Kidney epithelial cell (primary cell): ENCODE results near the gene FOXK1. TPM values are rescaled to one million over a fixed set of nuclear protein-coding genes. Genes with fewer than 3 reads are reported as not detected.

Experiments
- DNase-seq: peaks from one replicate; pipeline ENCODE4 v3.0.0-alpha.2; 2010; ENCODE audit warnings: low read depth
- H3K27me3 ChIP-seq: 2 replicates; pipeline ENCODE4 v1.6.0; 2011; ENCODE audit warnings: low read length; ENCODE audit not compliant: control insufficient read depth, insufficient read depth
- H3K36me3 ChIP-seq: 2 replicates; pipeline ENCODE4 v1.5.1; 2011; ENCODE audit warnings: low read length; ENCODE audit not compliant: control insufficient read depth, insufficient read depth
- H3K4me3 ChIP-seq: 2 replicates; pipeline ENCODE4 v1.5.1; 2011; ENCODE audit warnings: low read depth, mild to moderate bottlenecking, control low read depth, low read length
- CTCF ChIP-seq: IDR thresholded peaks from 2 replicates; pipeline ENCODE4 v1.5.1; 2011; ENCODE audit warnings: mild to moderate bottlenecking, moderate library complexity, low read length, control low read depth, inconsistent platforms; ENCODE audit not compliant: insufficient read depth, poor library complexity, severe bottlenecking
- total RNA-seq: library from RNA; depleted of rRNA; stranded (reverse); fragments of >200 nt; gene quantifications from 2 replicates; pipeline ENCODE4 v1.2.3, GENCODE V29; 2015

The FOXK1 gene
- total RNA-seq, 1 donor from 2014 or later = 48.2 TPM

GRCh38 chr7:4729266-4729665, 47.2 kb downstream of the FOXK1 start:
- no peak for TF ChIP-seq CTCF
- DNase-seq = no peak
- no peaks in the 10 kb centered on the region for H3K27me3 ChIP-seq
- H3K36me3 ChIP-seq = no peaks in the 10 kb centered on the region
- no peak overlapping the region for H3K4me3 ChIP-seq

GRCh38 chr7:4730276-4730675, 48.2 kb downstream of the FOXK1 start:
- TF ChIP-seq CTCF = no peak
- H3K36me3 ChIP-seq = no peaks in the 10 kb centered on the region
- H3K4me3 ChIP-seq = no peak overlapping the region
- DNase-seq = no peak
- H3K27me3 ChIP-seq = no peaks in the 10 kb centered on the region

GRCh38 chr7:4730971-4731370, 48.9 kb downstream of the FOXK1 start:
- no peak for DNase-seq
- Histone ChIP-seq H3K4me3 (no peak overlapping the region), H3K36me3 (no peaks in the 10 kb centered on the region), H3K27me3 (no peaks in the 10 kb centered on the region)
- TF ChIP-seq CTCF = no peak

GRCh38 chr7:4731803-4732202, 49.7 kb downstream of the FOXK1 start:
- Histone ChIP-seq H3K4me3 (no peak overlapping the region), H3K36me3 (no peaks in the 10 kb centered on the region), H3K27me3 (no peaks in the 10 kb centered on the region)
- no peak for TF ChIP-seq CTCF
- no peak for DNase-seq

- H3K4me3 ChIP-seq = no peak overlapping the region
- no peak for TF ChIP-seq CTCF
- no peak for DNase-seq
- no peaks in the 10 kb centered on the region for H3K36me3 ChIP-seq
- H3K27me3 ChIP-seq = no peaks in the 10 kb centered on the region
Observed at GRCh38 chr7:4733936-4734528, 51.9 kb downstream of the FOXK1 start.

GRCh38 chr7:4734587-4735345, 52.7 kb downstream of the FOXK1 start:
- no peak overlapping the region for H3K4me3 ChIP-seq
- DNase-seq = no peak
- no peak for TF ChIP-seq CTCF
- H3K36me3 ChIP-seq = no peaks in the 10 kb centered on the region
- H3K27me3 ChIP-seq = no peaks in the 10 kb centered on the region
